A673 (cell line): ENCODE measurements around the gene CD180. TPM values are rescaled to one million over a fixed set of nuclear protein-coding genes. Genes with fewer than 3 reads are reported as not detected.

Source experiments
- BruUV-seq: library from RNA; stranded (reverse); fragments of 400-500 nt; replicated peaks from 2 replicates; lab custom pipeline; 2021; lab: Mats Ljungman, UMichigan
- CTCF ChIA-PET: fragments of 300-600 bp; sonication (Branson Sonifier 250); formaldehyde crosslinking; loops from one replicate; lab custom pipeline; 2022; ENCODE audit warnings: antibody characterized with exemption; lab: Charles Lee
- POLR2A ChIA-PET: fragments of 300-600 bp; sonication (Branson Sonifier 250); formaldehyde crosslinking; loops from one replicate; lab custom pipeline; 2022; ENCODE audit warnings: antibody characterized with exemption; ENCODE audit not compliant: low non-redundant PET; lab: Charles Lee
- DNase-seq: peaks from one replicate; pipeline ENCODE4 v3.0.0-alpha.2; 2015; ENCODE audit warnings: low spot score
- H3K27ac ChIP-seq: fragments of 200-600 bp; sonication (generic); 2 replicates; pipeline ENCODE4 v1.5.1; 2016; ENCODE audit warnings: mixed run types, low read depth, mild to moderate bottlenecking, mixed read lengths, antibody characterized with exemption, low read length; ENCODE audit not compliant: poor library complexity, severe bottlenecking
- H3K27me3 ChIP-seq: fragments of 200-600 bp; sonication (generic); replicated peaks from 2 replicates; pipeline ENCODE4 v1.6.1; 2017; ENCODE audit warnings: mixed run types, low read depth, mild to moderate bottlenecking, mixed read lengths, antibody characterized with exemption, low read length; ENCODE audit not compliant: insufficient read depth, poor library complexity
- H3K36me3 ChIP-seq: fragments of 200-600 bp; sonication (generic); 2 replicates; pipeline ENCODE4 v1.6.1; 2016; ENCODE audit warnings: mixed run types, mild to moderate bottlenecking, mixed read lengths, antibody characterized with exemption, low read length; ENCODE audit not compliant: insufficient read depth, poor library complexity, severe bottlenecking
- H3K4me1 ChIP-seq: fragments of 200-600 bp; sonication (generic); 2 replicates; pipeline ENCODE4 v1.6.1; 2017; ENCODE audit warnings: mixed run types, mild to moderate bottlenecking, mixed read lengths, antibody characterized with exemption, low read length; ENCODE audit not compliant: insufficient read depth, poor library complexity, severe bottlenecking
- H3K4me3 ChIP-seq: fragments of 200-600 bp; sonication (generic); 2 replicates; pipeline ENCODE4 v1.5.1; 2016; ENCODE audit warnings: low read depth, mixed run types, mild to moderate bottlenecking, mixed read lengths, low read length; ENCODE audit not compliant: poor library complexity, severe bottlenecking
- H3K9me3 ChIP-seq: fragments of 200-600 bp; sonication (generic); 2 replicates; pipeline ENCODE4 v1.6.1; 2016; ENCODE audit warnings: mixed run types, low read depth, mild to moderate bottlenecking, mixed read lengths, antibody characterized with exemption, low read length; ENCODE audit not compliant: poor library complexity, severe bottlenecking
- EZH2 ChIP-seq: fragments of 200-600 bp; sonication (generic); IDR thresholded peaks from 2 replicates; pipeline ENCODE4 v1.6.1; 2017; ENCODE audit warnings: borderline replicate concordance, low read depth, mild to moderate bottlenecking, mixed read lengths, antibody characterized with exemption, low read length; ENCODE audit not compliant: poor library complexity, severe bottlenecking
- intact Hi-C: fragments of 100-400 bp; cut with micrococcal nuclease; formaldehyde crosslinking; loops from one replicate; pipeline ENCODE4 v1.10.0; 2022; ENCODE audit not compliant: unreplicated experiment
- total RNA-seq: library from RNA; stranded (reverse); gene quantifications from 2 replicates; pipeline ENCODE4 v1.2.3, GENCODE V29; 2021
- TF ChIP-seq, protein P1 (sequence below): fragments of 300-800, 200-600 bp; sonication (generic); conservative IDR thresholded peaks from 2 replicates; pipeline ENCODE4 v1.5.1; 2017; ENCODE audit warnings: low read depth, mild to moderate bottlenecking, antibody characterized with exemption, low read length, moderate library complexity, mixed read lengths

Gene CD180
- total RNA-seq, 1 experiment from 2014 or later, result not detected

DNA sequence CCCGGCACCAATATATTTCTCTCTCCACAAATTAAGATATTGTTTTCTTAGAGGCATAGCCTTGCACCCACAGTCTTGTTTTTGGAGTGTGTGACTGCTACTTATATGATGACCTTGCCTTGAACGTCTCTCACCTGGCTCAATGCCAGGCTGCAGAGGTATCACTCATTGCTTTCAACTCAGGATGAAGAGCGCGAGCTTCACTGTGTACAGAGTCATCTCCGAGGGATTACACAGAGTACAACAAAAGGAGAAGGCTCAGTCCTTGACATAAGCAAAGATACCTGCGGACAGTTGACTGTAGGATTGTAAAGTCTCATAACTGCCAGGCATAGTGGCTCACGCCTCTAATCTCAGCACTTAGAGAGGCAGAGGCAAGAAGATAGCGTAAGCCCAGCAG, 53.8 kb downstream of the CD180 start:
- Histone ChIP-seq H3K4me3 (no peak overlapping the region), H3K36me3 (no peaks in the 10 kb centered on the region), H3K27ac (no peak overlapping the region), H3K4me1 (peaks cover 3% of the 10 kb centered on the region), H3K9me3 (no peaks in the 10 kb centered on the region), H3K27me3 (no peaks in the 10 kb centered on the region)
- no peak for DNase-seq
- POLR2A ChIA-PET, result no interaction called here
- intact Hi-C loops, result loop anchor here (10.0 kb wide), 1 partner anchor 338 kb away; no protein-coding TSS in a partner anchor
- CTCF ChIA-PET, result no interaction called here
- BruUV-seq, result no TSS peak
- TF ChIP-seq, protein P1, sequence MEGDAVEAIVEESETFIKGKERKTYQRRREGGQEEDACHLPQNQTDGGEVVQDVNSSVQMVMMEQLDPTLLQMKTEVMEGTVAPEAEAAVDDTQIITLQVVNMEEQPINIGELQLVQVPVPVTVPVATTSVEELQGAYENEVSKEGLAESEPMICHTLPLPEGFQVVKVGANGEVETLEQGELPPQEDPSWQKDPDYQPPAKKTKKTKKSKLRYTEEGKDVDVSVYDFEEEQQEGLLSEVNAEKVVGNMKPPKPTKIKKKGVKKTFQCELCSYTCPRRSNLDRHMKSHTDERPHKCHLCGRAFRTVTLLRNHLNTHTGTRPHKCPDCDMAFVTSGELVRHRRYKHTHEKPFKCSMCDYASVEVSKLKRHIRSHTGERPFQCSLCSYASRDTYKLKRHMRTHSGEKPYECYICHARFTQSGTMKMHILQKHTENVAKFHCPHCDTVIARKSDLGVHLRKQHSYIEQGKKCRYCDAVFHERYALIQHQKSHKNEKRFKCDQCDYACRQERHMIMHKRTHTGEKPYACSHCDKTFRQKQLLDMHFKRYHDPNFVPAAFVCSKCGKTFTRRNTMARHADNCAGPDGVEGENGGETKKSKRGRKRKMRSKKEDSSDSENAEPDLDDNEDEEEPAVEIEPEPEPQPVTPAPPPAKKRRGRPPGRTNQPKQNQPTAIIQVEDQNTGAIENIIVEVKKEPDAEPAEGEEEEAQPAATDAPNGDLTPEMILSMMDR, result no peak
- no peak for TF ChIP-seq EZH2

DNA sequence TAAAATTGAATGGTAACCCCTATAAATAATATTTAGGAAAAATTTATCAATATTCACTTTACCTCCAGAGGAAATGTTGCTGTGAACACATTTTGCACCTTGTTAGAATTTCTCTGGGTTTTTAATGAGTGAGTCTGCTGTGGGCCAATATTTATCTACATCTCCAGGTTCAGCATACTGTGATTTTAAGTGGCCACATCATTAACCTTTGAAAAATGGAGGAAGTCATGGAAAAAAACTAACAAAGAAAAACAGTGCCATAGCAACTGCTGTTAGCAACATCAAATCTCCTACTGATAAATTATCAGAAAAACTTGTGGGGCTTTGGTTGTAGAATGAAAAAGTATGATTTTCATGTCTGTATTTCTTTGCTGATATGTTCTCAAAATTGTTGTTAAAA, 55.0 kb downstream of the CD180 start:
- POLR2A ChIA-PET, result no interaction called here

DNA sequence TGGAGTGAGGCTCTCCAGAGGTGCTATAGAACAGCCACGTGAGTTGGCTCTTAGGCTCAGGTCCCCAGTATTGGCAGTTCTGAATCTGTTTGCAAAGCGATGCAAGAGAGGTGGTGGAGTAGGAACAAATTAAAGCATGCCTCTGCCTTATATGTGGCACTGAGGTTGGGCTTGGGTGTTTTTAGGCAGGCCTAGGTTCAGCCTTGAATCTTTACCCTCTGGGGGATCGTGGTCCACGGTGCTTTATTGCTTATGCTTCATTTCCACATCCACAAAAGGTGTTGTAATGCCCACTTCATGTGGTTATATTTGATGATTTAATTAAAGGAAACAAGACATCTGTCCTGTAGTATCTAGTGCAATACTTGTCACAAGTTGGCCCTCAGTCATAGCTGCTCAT, 56.2 kb downstream of the CD180 start:
- no peaks in the 10 kb centered on the region for H3K27me3 ChIP-seq
- no peaks in the 10 kb centered on the region for H3K36me3 ChIP-seq
- POLR2A ChIA-PET, result no interaction called here
- H3K27ac ChIP-seq, result no peak overlapping the region
- TF ChIP-seq, protein P1, result no peak
- no peak for TF ChIP-seq EZH2
- no peaks in the 10 kb centered on the region for H3K9me3 ChIP-seq
- BruUV-seq, result no TSS peak
- no peak for DNase-seq
- H3K4me3 ChIP-seq, result no peak overlapping the region
- intact Hi-C loops, result loop anchor here (10.0 kb wide), 1 partner anchor 336 kb away; no protein-coding TSS in a partner anchor
- peaks cover 3% of the 10 kb centered on the region for H3K4me1 ChIP-seq
- CTCF ChIA-PET, result no interaction called here

More for the DNA sequence above, 55.0 kb downstream of the CD180 start:
- no peaks in the 10 kb centered on the region for H3K36me3 ChIP-seq
- BruUV-seq, result no TSS peak
- DNase-seq, result no peak
- H3K27me3 ChIP-seq, result no peaks in the 10 kb centered on the region
- peaks cover 3% of the 10 kb centered on the region for H3K4me1 ChIP-seq
- CTCF ChIA-PET, result no interaction called here
- H3K27ac ChIP-seq, result no peak overlapping the region
- H3K9me3 ChIP-seq, result no peaks in the 10 kb centered on the region
- intact Hi-C loops, result loop anchor here (10.0 kb wide), 1 partner anchor 337 kb away; no protein-coding TSS in a partner anchor
- H3K4me3 ChIP-seq, result no peak overlapping the region
- TF ChIP-seq, protein P1, result no peak
- TF ChIP-seq EZH2, result no peak
